Left kidney (tissue), 8 donors: ENCODE measurements around the gene OR1J1. TPM values are rescaled to one million over a fixed set of nuclear protein-coding genes. Genes with fewer than 3 reads are reported as not detected.
A peak's percentile ranks its signal among the peaks of the same experiment; 100 is the strongest.

ENCODE experiments used
- DNase-seq: peaks from one replicate; pipeline ENCODE4 v3.0.0-alpha.2; 2013
- long read RNA-seq, 8 donors: transcript quantifications; one replicate each; lab custom pipeline, GENCODE V29; 2026
- polyA plus RNA-seq: library from polyadenylated mRNA; unstranded; fragments of 120-200 nt; gene quantifications from one replicate; pipeline ENCODE4 v1.2.1, GENCODE V29; 2013; ENCODE audit not compliant: insufficient read length

OR1J1 gene, protein sequence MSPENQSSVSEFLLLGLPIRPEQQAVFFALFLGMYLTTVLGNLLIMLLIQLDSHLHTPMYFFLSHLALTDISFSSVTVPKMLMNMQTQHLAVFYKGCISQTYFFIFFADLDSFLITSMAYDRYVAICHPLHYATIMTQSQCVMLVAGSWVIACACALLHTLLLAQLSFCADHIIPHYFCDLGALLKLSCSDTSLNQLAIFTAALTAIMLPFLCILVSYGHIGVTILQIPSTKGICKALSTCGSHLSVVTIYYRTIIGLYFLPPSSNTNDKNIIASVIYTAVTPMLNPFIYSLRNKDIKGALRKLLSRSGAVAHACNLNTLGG
- polyA plus RNA-seq: not detected
- long read RNA-seq, donor 1: 0 reads
- long read RNA-seq, donor 2: 0 reads
- long read RNA-seq, donor 3: 0 reads
- long read RNA-seq, donor 4: 0 reads
- long read RNA-seq, donor 5: 0 reads
- long read RNA-seq, donor 6: 0 reads
- long read RNA-seq, donor 7: 0 reads
- long read RNA-seq, donor 8: 0 reads

DNA sequence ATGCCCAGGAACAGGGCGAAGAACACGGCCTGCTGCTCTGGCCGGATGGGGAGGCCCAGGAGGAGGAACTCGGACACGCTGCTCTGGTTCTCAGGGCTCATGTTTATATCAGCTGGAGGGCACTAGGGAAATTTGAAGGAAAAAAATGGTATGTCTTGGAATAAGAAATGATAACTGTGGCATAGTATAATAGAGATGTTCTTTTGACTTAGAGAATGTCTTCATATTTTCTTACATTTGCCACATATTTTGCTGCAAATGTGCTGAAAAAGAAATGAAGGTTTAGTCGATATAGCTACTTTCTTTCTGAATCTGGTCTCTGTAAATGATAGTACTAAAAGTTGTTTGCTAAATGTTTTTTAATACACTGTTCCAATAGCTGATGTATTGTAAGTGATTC lies at the start of gene OR1J1:
OR1J1 (minus strand) TSS at position 101 of the 400 bp plus-strand sequence; CDS start at position 101, 0 bp downstream.
- DNase-seq: no peak

DNA sequence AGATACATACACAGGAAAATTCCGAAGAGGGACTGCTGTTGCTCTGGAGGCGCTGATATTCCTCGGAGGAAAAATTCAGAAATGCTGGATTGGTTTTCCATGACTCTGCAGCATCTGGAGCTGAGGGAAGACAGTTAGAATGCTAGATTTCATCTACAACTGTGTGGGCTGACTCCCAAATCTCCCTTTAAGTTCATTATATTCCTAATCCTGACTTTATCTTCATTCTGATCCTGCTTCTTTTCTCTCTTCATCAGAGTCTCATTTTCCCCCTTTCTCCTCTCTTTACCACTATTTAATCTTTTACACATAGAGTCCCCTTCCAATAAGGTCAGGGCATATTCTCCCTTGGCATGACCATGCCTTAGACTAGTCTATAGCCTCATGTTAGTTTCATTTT lies 49.5 kb upstream of the OR1J1 start, which contains the start of gene OR1N1:
OR1N1 (minus strand) TSS at position 101 of the 400 bp plus-strand sequence; CDS start at position 101, 0 bp downstream.
- no peak for DNase-seq

DNA sequence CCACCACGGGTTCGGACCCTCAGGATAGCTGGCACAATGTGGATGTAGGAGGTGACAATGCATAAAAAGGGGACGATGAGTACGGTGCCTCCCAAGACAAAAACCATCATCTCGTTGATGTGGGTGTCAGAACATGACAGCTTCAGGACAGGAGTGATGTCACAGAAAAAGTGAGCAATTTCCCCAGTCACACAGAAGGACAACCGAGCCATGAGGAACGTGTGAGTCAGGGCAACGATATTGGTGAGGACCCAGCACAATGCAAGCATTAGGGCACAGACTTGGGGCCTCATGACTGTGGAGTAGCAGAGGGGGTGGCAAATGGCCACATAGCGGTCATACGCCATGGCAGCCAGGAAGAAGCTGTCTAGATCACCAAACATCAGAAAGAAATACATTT lies 48.9 kb upstream of the OR1J1 start:
- no peak for DNase-seq

DNA sequence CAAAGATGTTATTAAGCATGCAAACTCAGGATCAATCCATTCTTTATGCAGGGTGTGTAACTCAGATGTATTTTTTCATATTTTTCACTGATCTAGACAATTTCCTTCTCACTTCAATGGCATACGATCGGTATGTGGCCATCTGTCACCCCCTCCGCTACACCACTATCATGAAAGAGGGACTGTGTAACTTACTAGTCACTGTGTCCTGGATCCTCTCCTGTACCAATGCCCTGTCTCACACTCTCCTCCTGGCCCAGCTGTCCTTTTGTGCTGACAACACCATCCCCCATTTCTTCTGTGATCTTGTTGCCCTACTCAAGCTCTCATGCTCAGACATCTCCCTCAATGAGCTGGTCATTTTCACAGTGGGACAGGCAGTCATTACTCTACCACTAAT lies 41.6 kb upstream of the OR1J1 start:
- no peak for DNase-seq

DNA sequence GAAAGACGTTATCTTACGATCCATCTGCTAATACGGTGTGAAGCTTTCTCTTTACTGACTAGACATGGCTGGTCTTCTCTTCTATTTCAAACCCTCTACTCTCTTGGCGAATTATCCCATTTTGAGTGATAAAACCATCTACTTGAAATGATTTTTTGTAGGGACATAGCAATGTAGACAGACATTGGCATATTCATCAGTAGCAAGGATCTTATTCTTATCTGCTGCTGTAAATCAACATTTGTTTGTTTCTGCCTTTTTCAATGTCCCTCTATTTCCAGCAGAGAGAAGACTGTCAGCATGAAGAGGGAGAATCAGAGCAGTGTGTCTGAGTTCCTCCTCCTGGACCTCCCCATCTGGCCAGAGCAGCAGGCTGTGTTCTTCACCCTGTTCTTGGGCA lies 41.1 kb upstream of the OR1J1 start, which contains the start of gene OR1J4:
OR1J4 (plus strand) TSS at position 301 of the 400 bp plus-strand sequence; CDS start at position 301, 0 bp downstream.
- DNase-seq: no peak

DNA sequence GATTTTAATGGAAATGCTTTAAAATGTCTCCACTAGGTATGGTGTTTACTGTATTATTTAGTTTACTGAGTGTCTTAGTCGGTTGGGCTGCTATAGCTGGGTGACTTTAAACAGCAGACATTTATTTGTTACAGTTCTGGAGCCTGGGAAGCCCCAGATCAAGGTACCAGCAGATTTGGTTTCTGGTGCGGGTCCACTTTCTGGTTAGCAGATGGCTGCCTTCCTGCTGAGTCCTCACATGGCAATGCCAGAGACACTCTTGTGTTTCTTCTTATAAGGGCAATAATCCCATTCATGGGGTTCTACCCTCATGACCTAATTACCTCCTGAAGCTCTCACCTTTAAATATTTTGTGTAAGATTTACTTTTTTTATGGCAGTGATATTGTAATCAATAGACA lies 40.5 kb upstream of the OR1J1 start:
- no peak for DNase-seq

DNA sequence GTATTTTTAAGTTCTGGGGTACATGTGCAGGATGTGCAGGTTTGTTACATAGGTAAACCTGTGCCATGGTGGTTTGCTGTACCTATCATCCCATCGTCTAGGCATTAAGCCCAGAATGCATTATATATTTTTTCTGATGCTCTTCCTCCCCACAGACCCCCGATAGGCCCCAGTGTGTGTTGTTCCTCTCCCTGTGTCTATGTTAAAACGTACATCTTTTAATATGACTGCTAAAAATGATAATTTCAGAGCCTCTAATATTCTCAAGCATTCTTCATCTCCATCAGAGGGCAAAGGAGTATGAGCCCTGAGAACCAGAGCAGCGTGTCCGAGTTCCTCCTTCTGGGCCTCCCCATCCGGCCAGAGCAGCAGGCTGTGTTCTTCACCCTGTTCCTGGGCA lies 32.8 kb upstream of the OR1J1 start, which contains the start of gene OR1J2:
OR1J2 (plus strand) TSS at position 301 of the 400 bp plus-strand sequence; CDS start at position 301, 0 bp downstream.
- DNase-seq: no peak

DNA sequence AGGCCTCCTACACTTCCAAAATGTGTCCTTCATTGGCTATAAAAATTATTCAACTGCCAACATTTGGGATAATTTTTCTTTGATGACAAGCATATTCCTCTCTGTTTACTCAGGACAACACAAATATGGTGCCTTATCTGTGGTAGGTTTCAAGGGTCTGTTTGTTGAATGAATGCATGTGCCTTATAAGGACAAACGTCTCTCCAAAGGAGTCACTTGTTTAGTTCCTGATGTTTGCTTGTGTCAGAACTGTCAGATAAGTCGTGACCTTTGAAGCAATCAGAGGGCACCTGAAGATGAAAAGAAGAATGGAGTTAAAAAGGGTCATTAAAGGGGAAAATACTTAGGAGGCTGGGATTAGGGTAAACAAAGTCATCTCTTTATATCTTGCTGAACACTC lies 29.2 kb upstream of the OR1J1 start:
- no peak for DNase-seq

DNA sequence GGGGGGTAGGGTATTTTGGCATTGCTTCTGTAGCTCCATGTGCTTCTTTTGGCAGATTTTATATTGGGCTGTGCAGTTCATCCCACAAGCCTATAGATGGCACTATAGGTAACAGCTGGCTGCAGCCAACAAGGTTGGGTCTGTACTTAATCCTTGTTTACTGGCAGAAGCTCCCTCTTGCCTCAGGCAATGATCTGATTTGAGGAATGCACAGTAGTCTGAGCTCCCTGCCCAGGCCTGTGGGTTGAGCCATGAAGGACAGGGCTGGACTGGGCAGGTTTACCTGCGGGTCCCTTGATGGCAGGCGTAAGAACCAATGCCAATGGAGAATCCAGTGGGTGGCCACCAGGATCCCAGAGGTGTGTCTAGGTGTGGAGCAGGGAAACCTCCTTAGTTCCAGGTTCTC lies 21.2 kb upstream of the OR1J1 start:
- peak; percentile 4 for DNase-seq

DNA sequence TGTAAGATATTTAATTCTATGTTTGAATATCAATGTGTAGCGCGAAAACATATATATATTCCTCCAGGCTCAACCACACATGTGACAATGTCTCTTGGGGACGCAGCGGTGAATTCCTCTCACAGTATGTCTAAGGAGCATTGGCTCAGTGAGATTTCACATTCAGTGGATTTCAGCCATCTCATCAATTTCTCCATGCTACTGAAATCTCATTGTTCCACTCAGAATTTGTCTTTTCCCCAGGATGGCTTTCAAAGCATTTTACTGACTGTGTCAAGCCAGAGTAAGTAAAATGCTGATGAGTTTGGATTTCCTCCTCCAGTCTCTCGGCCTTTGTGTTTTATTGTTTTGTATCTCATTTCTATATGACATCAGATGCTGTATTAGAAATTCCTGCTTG lies 1.3 kb upstream of the OR1J1 start:
- no peak for DNase-seq

DNA sequence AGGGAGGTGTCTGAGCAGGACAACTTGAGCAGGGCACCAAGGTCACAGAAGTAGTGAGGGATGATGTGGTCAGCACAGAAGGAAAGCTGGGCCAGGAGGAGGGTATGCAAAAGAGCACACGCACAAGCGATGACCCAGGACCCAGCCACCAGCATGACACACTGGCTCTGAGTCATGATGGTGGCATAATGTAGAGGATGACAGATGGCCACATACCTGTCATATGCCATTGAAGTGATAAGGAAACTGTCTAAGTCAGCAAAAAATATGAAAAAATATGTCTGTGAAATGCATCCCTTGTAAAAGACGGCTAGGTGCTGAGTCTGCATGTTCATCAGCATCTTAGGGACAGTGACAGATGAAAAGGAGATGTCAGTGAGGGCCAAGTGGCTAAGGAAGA lies 380 bp downstream of the OR1J1 start:
- no peak for DNase-seq

DNA sequence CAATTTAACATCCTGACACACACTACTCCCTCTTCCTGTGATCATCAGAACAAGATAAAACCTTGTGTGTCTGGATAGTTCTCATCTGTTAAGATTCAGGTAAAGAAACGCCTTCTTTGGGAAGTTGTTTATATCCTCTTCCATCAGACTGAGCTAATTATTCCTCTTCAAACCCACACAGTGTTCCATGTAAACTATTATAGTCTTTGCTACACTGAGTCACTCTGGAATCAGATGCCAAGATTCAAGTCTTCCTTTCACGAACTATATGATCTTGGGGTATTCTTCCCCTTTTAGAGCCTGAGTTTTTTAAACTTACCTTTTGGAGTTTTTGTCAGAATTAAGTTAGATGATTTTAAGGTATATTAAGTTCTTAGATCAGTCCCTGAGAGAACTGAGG lies 2.0 kb downstream of the OR1J1 start:
- DNase-seq: no peak

DNA sequence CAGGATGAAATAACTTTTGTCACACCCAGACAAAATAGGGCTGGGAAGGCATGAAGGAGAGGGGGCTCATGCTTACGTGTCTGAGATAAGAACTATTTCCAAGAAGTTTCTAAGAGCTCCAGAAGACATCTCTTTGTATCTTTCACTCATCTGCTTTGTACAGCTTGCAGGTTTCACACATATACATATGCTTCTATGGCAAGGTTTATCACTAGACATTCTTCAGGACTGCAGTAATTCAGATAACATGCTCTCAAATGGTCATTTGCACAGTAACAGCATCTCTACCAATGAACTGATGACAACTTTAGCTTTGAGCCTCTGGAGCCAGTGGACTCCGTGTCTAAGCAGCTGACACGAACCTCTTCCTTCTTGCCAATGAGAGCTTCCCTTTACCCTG lies 3.2 kb downstream of the OR1J1 start:
- no peak for DNase-seq

DNA sequence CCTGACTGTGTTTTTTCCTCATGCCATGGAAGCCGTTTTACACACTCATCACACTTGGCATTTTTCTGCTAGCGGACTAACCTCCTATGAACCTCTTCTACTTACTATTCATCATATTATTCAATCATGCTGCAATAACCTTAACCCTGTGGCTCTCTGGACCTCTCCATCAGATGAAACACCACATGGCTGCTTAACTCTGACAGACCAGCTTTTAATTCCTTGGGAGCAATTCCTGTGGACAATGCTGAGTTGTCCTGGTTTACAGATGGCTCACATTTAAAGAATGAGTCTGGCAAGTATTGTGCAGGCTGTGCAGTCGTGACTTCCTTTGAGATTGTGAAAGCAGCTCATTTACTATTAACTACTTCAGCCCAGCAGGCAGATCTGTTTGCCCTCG lies 9.0 kb downstream of the OR1J1 start:
- DNase-seq: no peak

DNA sequence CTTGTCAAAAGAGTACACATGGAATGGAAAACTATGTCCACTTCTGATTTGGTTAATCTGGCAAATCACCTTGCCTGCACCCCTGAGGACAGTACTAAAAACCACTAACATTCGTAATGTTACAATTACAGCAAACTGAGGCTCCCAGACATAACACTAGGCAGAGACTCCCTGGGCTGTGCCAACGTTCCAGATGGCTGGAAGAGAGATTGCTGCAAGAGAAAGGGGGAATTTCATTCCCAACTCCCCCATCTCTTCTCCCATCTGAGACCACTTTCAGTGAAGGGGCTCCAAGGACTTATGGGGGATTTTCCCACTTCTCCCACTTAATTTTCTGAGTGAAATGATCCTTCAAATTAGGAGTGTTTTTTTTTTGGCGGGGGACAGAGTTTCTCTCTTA lies 11.3 kb downstream of the OR1J1 start:
- DNase-seq: no peak

DNA sequence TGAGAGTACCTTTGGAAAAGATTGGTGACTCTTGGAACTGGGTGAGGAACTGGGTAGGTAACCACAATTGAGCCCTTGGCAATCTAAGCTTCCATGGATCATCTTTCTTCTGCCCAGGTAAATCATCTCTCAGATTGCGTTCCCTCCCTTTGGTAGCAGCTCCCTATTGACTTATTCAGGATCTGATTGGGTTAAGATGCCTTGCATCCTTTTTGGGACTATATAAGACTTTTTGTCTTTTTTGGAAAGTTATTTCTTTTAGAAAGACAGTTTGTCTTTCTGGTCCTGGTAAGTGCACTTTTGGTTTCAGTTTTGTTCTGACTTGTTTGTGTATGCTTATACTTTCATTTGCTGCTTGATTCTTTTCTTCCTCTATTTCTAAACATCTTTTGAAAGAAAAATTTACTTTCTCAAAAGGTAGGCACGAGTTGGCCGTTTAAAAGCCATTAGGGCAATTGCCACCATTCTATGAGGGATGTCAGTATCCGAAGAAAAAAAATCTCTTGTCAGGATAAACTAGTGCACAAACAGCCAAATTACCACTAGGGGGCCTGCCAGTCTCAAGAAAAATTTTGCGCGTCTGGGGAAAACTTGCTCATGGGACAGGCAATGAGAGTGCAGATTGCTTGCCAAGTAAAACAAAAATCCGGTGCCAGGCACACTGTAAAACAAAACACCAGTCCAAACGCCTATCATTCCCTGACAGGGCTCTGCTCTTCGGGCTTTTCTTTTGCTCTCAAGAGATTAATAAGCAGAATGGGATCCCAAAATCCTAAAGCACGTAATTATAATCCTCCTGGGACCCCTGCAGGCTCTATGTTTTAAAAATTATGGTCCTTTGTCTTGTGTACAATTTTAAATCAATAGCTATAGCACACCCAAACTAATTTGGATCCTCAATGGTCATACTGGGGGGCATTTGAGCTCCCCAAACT lies 12.8 kb downstream of the OR1J1 start:
- peak; percentile 77 for DNase-seq

DNA sequence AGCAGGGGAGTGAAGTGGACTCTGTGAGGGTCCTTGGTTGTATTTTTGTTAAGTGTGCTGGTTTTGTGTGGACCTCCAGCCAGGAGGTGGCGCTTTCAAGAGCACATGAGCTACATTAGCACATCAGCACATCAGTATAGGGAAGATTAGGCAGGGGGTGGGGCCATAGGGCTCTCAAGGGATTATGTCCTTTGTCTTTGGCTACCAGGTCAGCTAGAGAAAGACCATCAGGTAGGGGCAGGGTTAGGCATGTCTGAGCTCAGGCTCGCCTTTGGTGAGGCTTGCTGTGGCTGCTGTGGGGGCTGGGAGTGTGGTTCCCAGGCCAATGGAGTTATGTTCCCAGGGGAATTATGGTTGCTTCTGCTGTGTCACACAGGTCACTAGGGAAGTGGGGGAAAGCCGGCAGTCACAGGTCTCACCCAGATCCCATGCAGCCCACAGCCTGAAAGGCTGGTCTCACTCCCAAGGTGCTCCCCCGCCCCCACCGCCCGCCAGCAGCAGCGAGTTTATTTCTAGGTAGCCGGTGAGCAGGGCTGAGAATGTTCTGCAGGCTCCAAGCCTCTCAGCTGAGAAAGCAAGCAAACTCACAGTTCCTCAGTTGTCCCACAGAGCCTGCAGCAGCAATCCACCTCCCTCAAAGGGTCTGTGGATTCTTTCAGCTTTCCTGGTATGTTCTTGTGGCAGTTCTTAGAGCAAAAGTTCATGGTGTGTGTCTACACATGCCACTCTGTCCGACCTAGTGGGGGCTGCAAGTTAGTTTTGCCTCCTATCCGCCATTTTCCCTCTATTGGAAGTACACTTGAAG lies 13.7 kb downstream of the OR1J1 start:
- DNase-seq: no peak

DNA sequence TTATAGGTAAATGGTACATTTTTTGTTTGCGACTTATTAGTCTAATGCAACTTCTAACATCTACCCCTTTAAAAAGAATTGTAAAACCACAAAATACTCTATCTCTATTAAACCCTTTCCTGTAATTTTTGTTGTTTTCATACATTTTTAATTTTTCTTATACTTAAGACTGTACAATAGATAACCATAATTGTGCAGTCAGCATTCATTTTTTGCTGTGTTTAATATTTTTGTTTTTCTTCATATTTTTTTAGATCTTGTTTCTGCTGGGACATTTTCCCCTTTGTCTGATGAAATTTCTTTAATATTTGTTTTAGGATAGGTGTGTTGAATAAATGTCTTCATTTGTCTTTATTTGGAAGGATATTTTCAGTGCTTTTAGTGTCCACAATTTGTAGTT lies 19.9 kb downstream of the OR1J1 start:
- no peak for DNase-seq

DNA sequence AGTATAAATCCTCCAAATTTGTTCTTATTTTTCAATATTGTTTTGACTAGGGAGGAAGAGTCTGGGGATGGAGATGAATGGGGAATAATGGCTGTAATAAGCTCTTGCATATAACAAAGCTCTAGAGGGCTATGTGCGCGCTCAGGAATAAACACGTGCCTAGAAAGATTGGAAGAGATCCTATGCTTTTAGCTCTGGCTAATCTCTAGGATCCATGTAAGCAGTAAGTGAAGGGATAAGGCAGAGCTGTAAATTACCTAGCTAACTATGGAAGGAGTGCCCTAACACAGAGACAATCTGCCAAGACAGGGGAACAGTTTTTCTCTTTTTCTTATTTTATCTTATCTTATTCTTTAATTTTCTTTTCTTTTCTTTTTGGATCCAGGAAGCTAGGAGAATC lies 21.6 kb downstream of the OR1J1 start:
- DNase-seq: no peak

DNA sequence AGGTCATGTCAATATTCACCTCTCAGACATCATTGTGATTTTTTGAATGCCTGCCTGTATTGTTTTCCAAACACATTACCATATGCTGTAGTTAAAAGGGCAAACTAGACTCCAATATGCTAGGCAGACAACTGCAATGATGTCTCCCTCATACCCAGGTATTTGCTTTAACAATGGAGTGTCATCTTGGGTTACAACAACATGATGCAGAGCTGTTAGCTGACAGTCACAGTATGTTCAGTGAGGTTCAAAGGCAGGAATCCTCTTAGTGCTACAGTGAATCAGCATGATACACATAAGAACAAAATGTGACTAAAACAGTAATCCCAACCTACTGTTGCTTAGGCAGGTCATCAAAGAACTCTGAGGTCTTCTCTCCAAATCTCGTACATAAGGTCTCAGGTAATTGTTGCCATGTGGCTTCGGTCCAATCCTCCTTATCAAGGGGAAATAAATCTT lies 24.0 kb downstream of the OR1J1 start:
- DNase-seq: no peak

DNA sequence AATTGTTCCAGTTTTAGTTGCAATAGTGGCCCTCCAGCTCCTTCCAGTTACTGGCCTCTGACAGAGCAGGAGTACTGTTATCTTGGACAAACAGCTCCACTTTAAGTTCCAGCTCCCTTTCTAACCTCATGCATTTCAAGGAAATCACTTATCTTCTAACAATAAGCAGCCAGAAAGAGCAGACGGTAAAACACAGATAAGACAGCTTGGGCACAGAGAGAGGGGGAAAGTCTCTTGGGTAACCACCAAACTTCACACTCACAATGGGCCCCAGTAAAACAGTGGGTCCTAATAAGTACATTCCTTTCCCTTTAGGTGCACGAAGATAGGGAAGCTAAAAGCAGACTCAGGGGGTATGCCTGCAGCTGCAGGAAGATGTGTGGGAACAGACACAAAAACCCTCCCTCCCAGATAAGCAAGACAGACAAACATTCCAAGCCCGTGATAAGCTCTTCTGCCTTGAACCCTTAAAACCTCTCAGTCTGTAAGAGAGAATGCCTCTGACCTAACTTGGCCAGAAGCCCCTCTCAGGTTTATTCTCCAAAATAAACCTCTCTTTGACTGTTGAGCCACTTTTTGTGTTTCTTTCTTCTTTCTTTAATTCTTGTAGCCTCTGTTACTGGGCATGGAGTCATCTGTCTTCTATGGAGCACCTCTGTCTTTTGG lies 30.8 kb downstream of the OR1J1 start:
- no peak for DNase-seq
